Activated CD8-positive, alpha-beta memory T cell treated with anti-CD3 and anti-CD28 coated beads, Interleukin-2, amount 50 U/mL, for 1 hour (primary cell): ENCODE measurements around the gene SNRNP48.

ENCODE experiments used
- DNase-seq: peaks from one replicate; pipeline ENCODE4 v3.0.0-alpha.2; 2020; ENCODE audit errors: extremely low read depth

SNRNP48 gene

GRCh38 chr6:7559196-7559595 lies 30.8 kb upstream of the SNRNP48 start:
- no peak for DNase-seq

GRCh38 chr6:7559651-7560385 lies 30.2 kb upstream of the SNRNP48 start:
- DNase-seq, result no peak

GRCh38 chr6:7561153-7561964 lies 28.6 kb upstream of the SNRNP48 start:
- DNase-seq, result no peak

- DNase-seq, result no peak
Measured at GRCh38 chr6:7562769-7563168, 27.2 kb upstream of the SNRNP48 start.

GRCh38 chr6:7566107-7566506 lies 23.9 kb upstream of the SNRNP48 start:
- no peak for DNase-seq

- no peak for DNase-seq
Measured at GRCh38 chr6:7566617-7567173, 23.3 kb upstream of the SNRNP48 start.

GRCh38 chr6:7568021-7568420 lies 22.0 kb upstream of the SNRNP48 start:
- no peak for DNase-seq

- DNase-seq, result no peak
Measured at GRCh38 chr6:7569082-7569481, 20.9 kb upstream of the SNRNP48 start.

- no peak for DNase-seq
Measured at GRCh38 chr6:7572213-7572943, 17.6 kb upstream of the SNRNP48 start.

GRCh38 chr6:7574500-7574899 lies 15.5 kb upstream of the SNRNP48 start:
- DNase-seq, result no peak

GRCh38 chr6:7578516-7578915 lies 11.5 kb upstream of the SNRNP48 start:
- DNase-seq, result no peak

GRCh38 chr6:7578931-7579330 lies 11.1 kb upstream of the SNRNP48 start:
- no peak for DNase-seq

GRCh38 chr6:7579851-7580250 lies 10.1 kb upstream of the SNRNP48 start:
- no peak for DNase-seq

- DNase-seq, result no peak
Measured at GRCh38 chr6:7580537-7580926, 9.5 kb upstream of the SNRNP48 start.

- DNase-seq, result no peak
Measured at GRCh38 chr6:7580927-7581618, 8.9 kb upstream of the SNRNP48 start.

- DNase-seq, result no peak
Measured at GRCh38 chr6:7585287-7585930, 4.6 kb upstream of the SNRNP48 start.

- DNase-seq, result no peak
Measured at GRCh38 chr6:7587631-7588100, 2.3 kb upstream of the SNRNP48 start.

GRCh38 chr6:7588506-7588905 lies 1.5 kb upstream of the SNRNP48 start:
- no peak for DNase-seq

GRCh38 chr6:7589221-7589620 lies 777 bp upstream of the SNRNP48 start:
- no peak for DNase-seq

- DNase-seq, result no peak
Measured at GRCh38 chr6:7590918-7591302, 912 bp downstream of the SNRNP48 start.

- DNase-seq, result no peak
Measured at GRCh38 chr6:7591770-7592169, 1.8 kb downstream of the SNRNP48 start.
